Testis (tissue), 3 donors: ENCODE measurements around the gene ASNSD1. TPM values are rescaled to one million over a fixed set of nuclear protein-coding genes. Genes with fewer than 3 reads are reported as not detected.

ENCODE experiments used
- DNase-seq: peaks from one replicate; pipeline ENCODE4 v3.0.0-alpha.2; 2019
- H3K27ac ChIP-seq, 2 donors: fragments of 200-600 bp; sonication (generic); one replicate each; pipeline ENCODE4 v1.5.1; 2019
- H3K27me3 ChIP-seq: fragments of 200-600 bp; sonication (generic); one replicate; pipeline ENCODE4 v1.5.1; 2019
- H3K36me3 ChIP-seq: fragments of 200-600 bp; sonication (generic); one replicate; pipeline ENCODE4 v1.5.1; 2017; ENCODE audit warnings: low read depth; ENCODE audit errors: missing control alignments
- H3K4me1 ChIP-seq: fragments of 200-600 bp; sonication (generic); one replicate; pipeline ENCODE4 v1.5.1; 2019
- H3K4me3 ChIP-seq, 2 donors: fragments of 200-600 bp; sonication (generic); one replicate each; pipeline ENCODE4 v1.5.1; 2017 to 2019
- H3K9me3 ChIP-seq: fragments of 200-600 bp; sonication (generic); one replicate; pipeline ENCODE4 v1.5.1; 2017
- CTCF ChIP-seq, 3 experiments: fragments of 450-650 bp in 2 of 3; fragments of 200-600 bp in 1 of 3; sonication (generic) in 1 of 3; IDR thresholded peaks; one replicate each; pipeline ENCODE4 v1.5.1; 2016 to 2019; ENCODE audit warnings: antibody characterized with exemption in 3 of 3, mild to moderate bottlenecking in 2 of 3, moderate library complexity in 1 of 3
- POLR2A ChIP-seq: fragments of 450-650 bp; IDR thresholded peaks from one replicate; pipeline ENCODE4 v1.6.1; 2017; ENCODE audit warnings: antibody characterized with exemption, mild to moderate bottlenecking, moderate library complexity
- WGBS, 2 donors: methylation state at CpG; one replicate each; pipeline ENCODE4 v1.1.5; 2018; 5-methylcytosine and 5-hydroxymethylcytosine counted together
- intact Hi-C: fragments of 100-400 bp; cut with DNase I; formaldehyde crosslinking; loops from one replicate; pipeline ENCODE4 v1.15.1; 2023; ENCODE audit warnings: low total_unique reads
- polyA plus RNA-seq: library from polyadenylated mRNA; stranded (reverse); fragments of 350-450 nt; fragmentation: Illumina TruSeq; extraction: RNeasy Lipid Tissue Mini Kit (QIAGEN cat#74804); gene quantifications from one replicate; pipeline ENCODE4 v1.2.3, GENCODE V29; 2014; ENCODE audit warnings: low read depth, low replicate concordance; ENCODE audit not compliant: insufficient read depth
- total RNA-seq, 2 donors: library from RNA; depleted of rRNA; stranded (reverse); fragments of >200 nt; gene quantifications; one replicate each; pipeline ENCODE4 v1.2.3, GENCODE V29; 2016

Gene ASNSD1
- total and polyA plus RNA-seq, 3 donors from 2014 or later = 25.9 to 42.5 (median 36.2) TPM

GRCh38 chr2:189654641-189655040 lies 6.6 kb upstream of the ASNSD1 start:
- no peak overlapping the region for H3K4me3 ChIP-seq
- H3K27me3 ChIP-seq = no peaks in the 10 kb centered on the region
- intact Hi-C loops = no loop called here
- TF ChIP-seq POLR2A = no peak
- no peaks in the 10 kb centered on the region for H3K36me3 ChIP-seq
- H3K9me3 ChIP-seq = no peaks in the 10 kb centered on the region
- DNase-seq = no peak
- H3K4me1 ChIP-seq = peaks cover 8% of the 10 kb centered on the region
- no peak overlapping the region for H3K27ac ChIP-seq
- WGBS, 2 donors = 46 to 47% methylated on average over 3 of the region's 3 CpGs

- intact Hi-C loops = no loop called here
These were observed 3.4 kb upstream of the ASNSD1 start for GRCh38 chr2:189657867-189658266.

GRCh38 chr2:189658306-189659212 lies 2.7 kb upstream of the ASNSD1 start:
- no peaks in the 10 kb centered on the region for H3K27me3 ChIP-seq
- no peak overlapping the region for H3K27ac ChIP-seq
- DNase-seq = no peak
- no peaks in the 10 kb centered on the region for H3K36me3 ChIP-seq
- H3K4me3 ChIP-seq = no peak overlapping the region
- TF ChIP-seq CTCF (IDR thresholded peaks at IDR 0.05) = no peak
- no peaks in the 10 kb centered on the region for H3K9me3 ChIP-seq
- 72 to 77% methylated on average over 7 of the region's 7 CpGs for WGBS, 2 donors
- H3K4me1 ChIP-seq = peaks cover 8% of the 10 kb centered on the region
- intact Hi-C loops = no loop called here

More at GRCh38 chr2:189657867-189658266, 3.4 kb upstream of the ASNSD1 start:
- H3K36me3 ChIP-seq = no peaks in the 10 kb centered on the region
- no peaks in the 10 kb centered on the region for H3K9me3 ChIP-seq
- TF ChIP-seq CTCF (IDR thresholded peaks at IDR 0.05) = no peak
- 37 to 41% methylated on average over 5 of the region's 5 CpGs for WGBS, 2 donors
- H3K4me3 ChIP-seq = no peak overlapping the region
- no peak for DNase-seq
- peaks cover 8% of the 10 kb centered on the region for H3K4me1 ChIP-seq
- no peaks in the 10 kb centered on the region for H3K27me3 ChIP-seq
- no peak overlapping the region for H3K27ac ChIP-seq

DNA sequence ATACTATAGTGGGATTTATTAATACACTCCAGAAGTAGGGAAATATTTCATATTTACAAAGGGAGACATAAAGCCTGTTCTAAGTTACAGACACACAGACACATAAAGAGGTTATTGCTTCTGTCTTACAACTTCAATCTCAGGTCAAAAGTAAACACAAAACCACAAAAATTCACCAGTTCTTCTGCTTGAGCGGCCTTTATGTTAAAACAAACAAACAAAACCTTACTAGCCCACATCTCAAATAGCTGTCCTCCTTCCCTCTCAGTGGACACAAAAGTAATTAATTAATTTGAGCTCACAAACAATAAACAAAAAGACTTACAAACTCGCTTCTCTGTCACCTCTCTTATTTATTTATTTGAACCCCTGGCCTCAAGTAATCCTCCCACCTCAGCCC lies 1.5 kb upstream of the ASNSD1 start:
- Histone ChIP-seq H3K9me3 (no peaks in the 10 kb centered on the region), H3K27ac (no peak overlapping the region), H3K4me1 (peaks cover 8% of the 10 kb centered on the region), H3K36me3 (no peaks in the 10 kb centered on the region), H3K27me3 (no peaks in the 10 kb centered on the region), H3K4me3 (no peak overlapping the region)
- TF ChIP-seq CTCF (IDR thresholded peaks at IDR 0.05) (no peak), POLR2A (no peak)
- 60 to 65% methylated on average over 2 of the region's 2 CpGs for WGBS, 2 donors
- no peak for DNase-seq
- intact Hi-C loops = no loop called here

- TF ChIP-seq POLR2A = no peak
- no peak for TF ChIP-seq CTCF (IDR thresholded peaks at IDR 0.05)
- Histone ChIP-seq H3K36me3 (no peaks in the 10 kb centered on the region), H3K4me1 (peaks cover 8% of the 10 kb centered on the region), H3K4me3 (no peak overlapping the region), H3K9me3 (no peaks in the 10 kb centered on the region), H3K27ac (no peak overlapping the region), H3K27me3 (no peaks in the 10 kb centered on the region)
- DNase-seq = no peak
- WGBS, 2 donors = 6 to 7% methylated on average over 4 of the region's 4 CpGs
- intact Hi-C loops = no loop called here
These were observed 484 bp upstream of the ASNSD1 start for GRCh38 chr2:189660803-189661147.
